ENCODE results near the gene PARD3B. TPM values are rescaled to one million over a fixed set of nuclear protein-coding genes. Genes with fewer than 3 reads are reported as not detected.

PARD3B gene
- total RNA-seq, 1 experiment from 2014 or later = 3.6 TPM

GRCh38 chr2:205212357-205212756 is 667.1 kb downstream of the PARD3B start:
- ChIA-PET POLR2A (no interaction called here), CTCF (no interaction called here)
- Histone ChIP-seq H3K36me3 (ENCODE audit: control insufficient read depth, insufficient read depth, low read length) (no peaks in the 10 kb centered on the region), H3K27me3 (ENCODE audit: control insufficient read depth, insufficient read depth, low read length) (no peaks in the 10 kb centered on the region), H3K4me3 (ENCODE audit: low read depth in 2 of 2, low read length in 2 of 2) (no peak overlapping the region), H3K4me1 (ENCODE audit: control insufficient read depth, insufficient read depth, low read length) (no peaks in the 10 kb centered on the region; the same call in 1 of the 2 replicates), H3K9me3 (ENCODE audit: control insufficient read depth, insufficient read depth, low read depth, low read length) (no peaks in the 10 kb centered on the region), H3K27ac (ENCODE audit: low read length) (no peak overlapping the region)
- ATAC-seq = no peak
- TF ChIP-seq SIN3A (IDR thresholded peaks at IDR 0.05; ENCODE audit: borderline replicate concordance, insufficient read depth, low read depth, low read length) (no peak), CTCF (IDR thresholded peaks at IDR 0.05) (no peak), REST (IDR thresholded peaks at IDR 0.05; ENCODE audit: insufficient read depth in 1 of 2, low read depth in 2 of 2, low read length in 1 of 2) (no peak), TCF7L2 (IDR thresholded peaks at IDR 0.05; ENCODE audit: low read depth, low read length) (no peak), POLR2AphosphoS5 (IDR thresholded peaks at IDR 0.05; ENCODE audit: low read depth, low read length) (no peak)
- no peak for DNase-seq (ENCODE audit: low read depth, low spot score)
- in situ Hi-C loops (cut with HindIII; ENCODE audit: low pct_unique_long_range_greater_than_20kb, low sequenced_read_pairs) = no loop called here
- BruUV-seq (replicated peaks) = no TSS peak
- intact Hi-C loops (cut with micrococcal nuclease; ENCODE audit: unreplicated experiment) = no loop called here

GRCh38 chr2:205216092-205216491 is 670.8 kb downstream of the PARD3B start:
- CTCF ChIA-PET = no interaction called here
- no peaks in the 10 kb centered on the region for H3K9me3 ChIP-seq (ENCODE audit: control insufficient read depth, insufficient read depth, low read depth, low read length)
- POLR2A ChIA-PET = no interaction called here
- H3K27me3 ChIP-seq (ENCODE audit: control insufficient read depth, insufficient read depth, low read length) = no peaks in the 10 kb centered on the region
- no peak for TF ChIP-seq POLR2AphosphoS5 (IDR thresholded peaks at IDR 0.05; ENCODE audit: low read depth, low read length)
- no peak for TF ChIP-seq REST (IDR thresholded peaks at IDR 0.05; ENCODE audit: insufficient read depth in 1 of 2, low read depth in 2 of 2, low read length in 1 of 2)
- TF ChIP-seq TCF7L2 (IDR thresholded peaks at IDR 0.05; ENCODE audit: low read depth, low read length) = no peak
- no peak for TF ChIP-seq CTCF (IDR thresholded peaks at IDR 0.05)
- no peak for TF ChIP-seq SIN3A (IDR thresholded peaks at IDR 0.05; ENCODE audit: borderline replicate concordance, insufficient read depth, low read depth, low read length)
- no peaks in the 10 kb centered on the region; the same call in 1 of the 2 replicates for H3K4me1 ChIP-seq (ENCODE audit: control insufficient read depth, insufficient read depth, low read length)
- H3K4me3 ChIP-seq (ENCODE audit: low read depth in 2 of 2, low read length in 2 of 2) = no peak overlapping the region
- intact Hi-C loops (cut with micrococcal nuclease; ENCODE audit: unreplicated experiment) = no loop called here
- ATAC-seq (no peak), DNase-seq (ENCODE audit: low read depth, low spot score) (no peak)
- in situ Hi-C loops (cut with HindIII; ENCODE audit: low pct_unique_long_range_greater_than_20kb, low sequenced_read_pairs) = no loop called here
- H3K27ac ChIP-seq (ENCODE audit: low read length) = no peak overlapping the region
- no peaks in the 10 kb centered on the region for H3K36me3 ChIP-seq (ENCODE audit: control insufficient read depth, insufficient read depth, low read length)
- BruUV-seq (replicated peaks) = no TSS peak

Data from Panc1 (cell line).